Peyer's patch (tissue), 4 donors: ENCODE data around the gene ST6GAL2.

Source experiments
- POLR2A ChIP-seq, 2 donors: fragments of 450-650 bp; IDR thresholded peaks; one replicate each; pipeline ENCODE4 v1.5.1; 2017; ENCODE audit warnings: antibody characterized with exemption in 2 of 2, mild to moderate bottlenecking in 2 of 2, moderate library complexity in 2 of 2
- TF ChIP-seq, protein P1 (sequence below), 6 experiments: fragments of 450-650 bp in 4 of 6; fragments of 200-600 bp in 2 of 6; sonication (generic) in 1 of 6; IDR thresholded peaks; one replicate each; pipeline ENCODE4 v1.5.1; 2017 to 2019; ENCODE audit warnings: antibody characterized with exemption in 6 of 6, mild to moderate bottlenecking in 3 of 6, moderate library complexity in 1 of 6

DNA sequence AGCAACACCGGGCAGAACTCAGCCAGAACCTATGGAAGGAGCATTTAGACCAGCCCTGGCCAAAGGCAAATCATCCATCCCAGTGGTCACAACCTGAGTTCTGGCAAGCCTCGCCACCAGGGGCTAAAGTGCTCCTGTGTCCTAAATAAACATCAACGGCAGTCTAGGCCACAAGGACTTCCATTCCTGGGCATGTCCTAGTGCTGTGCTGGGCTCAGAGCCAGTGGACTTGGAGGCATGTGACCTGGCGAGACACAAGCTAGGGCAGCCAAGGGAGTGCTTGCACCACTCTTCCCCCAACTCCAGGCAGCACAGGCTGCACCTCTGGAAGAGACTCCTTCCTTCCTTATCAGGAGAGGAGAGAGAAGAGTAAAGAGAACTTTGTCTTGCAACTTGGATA is 69.0 kb downstream of the ST6GAL2 start:
- TF ChIP-seq, protein P1, sequence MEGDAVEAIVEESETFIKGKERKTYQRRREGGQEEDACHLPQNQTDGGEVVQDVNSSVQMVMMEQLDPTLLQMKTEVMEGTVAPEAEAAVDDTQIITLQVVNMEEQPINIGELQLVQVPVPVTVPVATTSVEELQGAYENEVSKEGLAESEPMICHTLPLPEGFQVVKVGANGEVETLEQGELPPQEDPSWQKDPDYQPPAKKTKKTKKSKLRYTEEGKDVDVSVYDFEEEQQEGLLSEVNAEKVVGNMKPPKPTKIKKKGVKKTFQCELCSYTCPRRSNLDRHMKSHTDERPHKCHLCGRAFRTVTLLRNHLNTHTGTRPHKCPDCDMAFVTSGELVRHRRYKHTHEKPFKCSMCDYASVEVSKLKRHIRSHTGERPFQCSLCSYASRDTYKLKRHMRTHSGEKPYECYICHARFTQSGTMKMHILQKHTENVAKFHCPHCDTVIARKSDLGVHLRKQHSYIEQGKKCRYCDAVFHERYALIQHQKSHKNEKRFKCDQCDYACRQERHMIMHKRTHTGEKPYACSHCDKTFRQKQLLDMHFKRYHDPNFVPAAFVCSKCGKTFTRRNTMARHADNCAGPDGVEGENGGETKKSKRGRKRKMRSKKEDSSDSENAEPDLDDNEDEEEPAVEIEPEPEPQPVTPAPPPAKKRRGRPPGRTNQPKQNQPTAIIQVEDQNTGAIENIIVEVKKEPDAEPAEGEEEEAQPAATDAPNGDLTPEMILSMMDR (IDR thresholded peaks at IDR 0.05) = no peak
- no peak for TF ChIP-seq POLR2A (IDR thresholded peaks at IDR 0.05)
